ENCODE results near the gene GRK6. TPM values are rescaled to one million over a fixed set of nuclear protein-coding genes. Genes with fewer than 3 reads are reported as not detected.
"Not testable (repeated sequence)": the region's sequence is repeated elsewhere in the genome, so short reads cannot be mapped to it uniquely, and the experiment has no call there.

Gene GRK6
- total RNA-seq, 1 donor from 2014 or later, result 39.5 TPM

- DNase-seq (ENCODE audit: low spot score), result not testable (repeated sequence)
Observed at GRCh38 chr5:177485753-177486152, 59.3 kb downstream of the GRK6 start.

GRCh38 chr5:177486256-177486655 is 59.8 kb downstream of the GRK6 start:
- no peak for DNase-seq (ENCODE audit: low spot score)

GRCh38 chr5:177487144-177487543 is 60.7 kb downstream of the GRK6 start:
- DNase-seq (ENCODE audit: low spot score), result no peak

- DNase-seq (ENCODE audit: low spot score), result no peak
Observed at GRCh38 chr5:177487975-177488374, 61.5 kb downstream of the GRK6 start.

GRCh38 chr5:177489119-177489716 is 62.7 kb downstream of the GRK6 start:
- no peak for DNase-seq (ENCODE audit: low spot score)

- no peak for DNase-seq (ENCODE audit: low spot score)
Observed at GRCh38 chr5:177490311-177490991, 64.0 kb downstream of the GRK6 start.

GRCh38 chr5:177490992-177491391 is 64.5 kb downstream of the GRK6 start:
- DNase-seq (ENCODE audit: low spot score), result no peak

GRCh38 chr5:177491429-177491945 is 65.0 kb downstream of the GRK6 start:
- no peak for DNase-seq (ENCODE audit: low spot score)

GRCh38 chr5:177491983-177492746 is 65.7 kb downstream of the GRK6 start:
- DNase-seq (ENCODE audit: low spot score), result no peak

Other genes with a start within 250 kb of the GRK6 start
- gene RAB24, start 123.0 kb upstream of the GRK6 start, total RNA-seq, result 61.0 TPM
- 106 TPM for gene PRELID1, start 122.9 kb upstream of the GRK6 start, total RNA-seq
- 9.7 TPM for gene MXD3, start 114.8 kb upstream of the GRK6 start, total RNA-seq
- 184 TPM for gene LMAN2, start 75.0 kb upstream of the GRK6 start, total RNA-seq
- 46.3 TPM for gene RGS14, start 68.8 kb upstream of the GRK6 start, total RNA-seq
- gene SLC34A1, start 42.2 kb upstream of the GRK6 start, total RNA-seq, result 0.06 TPM
- not detected for gene PFN3, start 26.0 kb upstream of the GRK6 start, total RNA-seq
- 15.3 TPM for gene F12, start 17.1 kb upstream of the GRK6 start, total RNA-seq
- gene PRR7, start 20.1 kb downstream of the GRK6 start, total RNA-seq, result 7.8 TPM
- 89.0 TPM for gene DBN1, start 47.0 kb downstream of the GRK6 start, total RNA-seq
- 227 TPM for gene PDLIM7, start 70.9 kb downstream of the GRK6 start, total RNA-seq
- gene DOK3, start 83.2 kb downstream of the GRK6 start, total RNA-seq, result 12.8 TPM
- gene DDX41, start 90.3 kb downstream of the GRK6 start, total RNA-seq, result 84.8 TPM
- gene FAM193B, start 127.9 kb downstream of the GRK6 start, total RNA-seq, result 98.1 TPM
- 155 TPM for gene TMED9, start 165.5 kb downstream of the GRK6 start, total RNA-seq
- 36.1 TPM for gene B4GALT7, start 173.5 kb downstream of the GRK6 start, total RNA-seq

Data from mucosa of gallbladder (tissue), 1 donor.